ENCODE results near the gene GALNT17. TPM values are rescaled to one million over a fixed set of nuclear protein-coding genes. Genes with fewer than 3 reads are reported as not detected.

Gene GALNT17
- 95.3 TPM for total RNA-seq
- long read RNA-seq, transcript GALNT17-205 (10 exons, 3,012 nt), result major isoform, 16 of 75 reads
- long read RNA-seq, partial matches to known transcripts, result 49 of 75 reads
- long read RNA-seq, other reads (novel, unspliced or antisense), result 7 of 75 reads

GRCh38 chr7:71132127-71132376, at the start of gene GALNT17:
TSS of gene GALNT17 (plus strand) at chr7:71132144.
- H3K4me1 ChIP-seq, result peaks cover 40% of the 10 kb centered on the region
- H3K27ac ChIP-seq (replicated peaks), result peak within 1 kb of the TSS; percentile 88
- peaks cover 43% of the 10 kb centered on the region for H3K27me3 ChIP-seq (ENCODE audit: low read depth)

GRCh38 chr7:71095266-71095860, 36.6 kb upstream of the GALNT17 start:
- no peak for TF ChIP-seq CTCF (IDR thresholded peaks at IDR 0.05; ENCODE audit: borderline replicate concordance)
- Histone ChIP-seq H3K27ac (replicated peaks) (no peak overlapping the region), H3K27me3 (ENCODE audit: low read depth) (no peaks in the 10 kb centered on the region), H3K9me3 (replicated peaks) (peaks cover 34% of the 10 kb centered on the region), H3K4me3 (no peak overlapping the region), H3K36me3 (no peaks in the 10 kb centered on the region), H3K4me1 (no peaks in the 10 kb centered on the region)
- no peak for DNase-seq
- intact Hi-C loops (cut with micrococcal nuclease), result no loop called here

More at GRCh38 chr7:71132127-71132376, at the start of gene GALNT17:
- peak within 1 kb of the TSS; percentile 72 for H3K4me3 ChIP-seq
- no peak for DNase-seq
- H3K9me3 ChIP-seq (replicated peaks), result no peaks in the 10 kb centered on the region
- no peak for TF ChIP-seq CTCF (IDR thresholded peaks at IDR 0.05; ENCODE audit: borderline replicate concordance)
- H3K36me3 ChIP-seq, result no peaks in the 10 kb centered on the region
- intact Hi-C loops (cut with micrococcal nuclease), result no loop called here

GRCh38 chr7:71096351-71096750, 35.6 kb upstream of the GALNT17 start:
- H3K4me1 ChIP-seq, result no peaks in the 10 kb centered on the region
- intact Hi-C loops (cut with micrococcal nuclease), result no loop called here
- H3K4me3 ChIP-seq, result no peak overlapping the region
- no peaks in the 10 kb centered on the region for H3K27me3 ChIP-seq (ENCODE audit: low read depth)
- TF ChIP-seq CTCF (IDR thresholded peaks at IDR 0.05; ENCODE audit: borderline replicate concordance), result no peak
- no peak overlapping the region for H3K27ac ChIP-seq (replicated peaks)
- H3K9me3 ChIP-seq (replicated peaks), result peaks cover 34% of the 10 kb centered on the region
- DNase-seq, result no peak
- no peaks in the 10 kb centered on the region for H3K36me3 ChIP-seq

- H3K4me3 ChIP-seq, result no peak overlapping the region
- H3K27me3 ChIP-seq (ENCODE audit: low read depth), result peaks cover 5% of the 10 kb centered on the region
- peaks cover 4% of the 10 kb centered on the region for H3K9me3 ChIP-seq (replicated peaks)
- no peaks in the 10 kb centered on the region for H3K4me1 ChIP-seq
- no peaks in the 10 kb centered on the region for H3K36me3 ChIP-seq
- TF ChIP-seq CTCF (IDR thresholded peaks at IDR 0.05; ENCODE audit: borderline replicate concordance), result no peak
- intact Hi-C loops (cut with micrococcal nuclease), result no loop called here
- DNase-seq, result no peak
- H3K27ac ChIP-seq (replicated peaks), result no peak overlapping the region
Observed at GRCh38 chr7:71106226-71106625, 25.7 kb upstream of the GALNT17 start.

- intact Hi-C loops (cut with micrococcal nuclease), result no loop called here
- no peak for TF ChIP-seq CTCF (IDR thresholded peaks at IDR 0.05; ENCODE audit: borderline replicate concordance)
Observed at GRCh38 chr7:71112436-71112835, 19.5 kb upstream of the GALNT17 start.

More at GRCh38 chr7:71112436-71112835, 19.5 kb upstream of the GALNT17 start:
- Histone ChIP-seq H3K27me3 (ENCODE audit: low read depth) (peaks cover 13% of the 10 kb centered on the region), H3K9me3 (replicated peaks) (peaks cover 8% of the 10 kb centered on the region), H3K4me1 (no peaks in the 10 kb centered on the region), H3K4me3 (no peak overlapping the region), H3K36me3 (no peaks in the 10 kb centered on the region), H3K27ac (replicated peaks) (no peak overlapping the region)
- no peak for DNase-seq
